HG03280 (cell line): ENCODE data around the gene GABPB2.
A peak's percentile ranks its signal among the peaks of the same experiment; 100 is the strongest.

ENCODE experiments used
- ATAC-seq: cut with Tn5 transposase; IDR thresholded peaks from one replicate; pipeline ENCODE4 v1.9.1; 2021; ENCODE audit warnings: mild to moderate bottlenecking, moderate library complexity; ENCODE audit not compliant: unreplicated experiment

GABPB2 gene

DNA sequence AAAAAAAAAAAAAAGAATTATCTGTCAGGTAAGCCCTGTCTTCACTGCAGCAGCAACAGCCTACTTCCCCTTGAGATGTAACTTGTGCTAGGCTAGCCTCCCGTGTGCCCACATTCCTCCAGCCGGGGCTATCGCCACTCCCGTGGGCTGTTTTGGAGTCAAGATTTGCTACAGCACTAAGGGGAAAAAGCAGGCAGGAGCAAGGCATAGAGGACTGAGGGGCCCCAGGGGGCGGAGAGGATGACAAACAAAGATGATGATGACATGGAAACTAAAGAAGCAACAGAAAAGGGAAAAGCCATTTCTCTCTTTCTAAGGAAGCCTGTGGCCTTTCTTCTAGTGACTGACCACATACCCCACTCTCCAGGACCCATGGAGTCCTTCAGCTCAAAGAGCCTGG, 87.8 kb downstream of the GABPB2 start:
- ATAC-seq, result no peak

DNA sequence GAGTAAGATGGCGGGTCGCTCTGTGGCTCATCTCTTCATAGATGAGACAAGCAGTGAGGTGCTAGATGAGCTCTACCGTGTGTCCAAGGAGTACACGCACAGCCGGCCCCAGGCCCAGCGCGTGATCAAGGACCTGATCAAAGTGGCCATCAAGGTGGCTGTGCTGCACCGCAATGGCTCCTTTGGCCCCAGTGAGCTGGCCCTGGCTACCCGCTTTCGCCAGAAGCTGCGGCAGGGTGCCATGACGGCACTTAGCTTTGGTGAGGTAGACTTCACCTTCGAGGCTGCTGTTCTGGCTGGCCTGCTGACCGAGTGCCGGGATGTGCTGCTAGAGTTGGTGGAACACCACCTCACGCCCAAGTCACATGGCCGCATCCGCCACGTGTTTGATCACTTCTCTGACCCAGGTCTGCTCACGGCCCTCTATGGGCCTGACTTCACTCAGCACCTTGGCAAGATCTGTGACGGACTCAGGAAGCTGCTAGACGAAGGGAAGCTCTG, 88.2 kb downstream of the GABPB2 start:
- ATAC-seq, result no peak

DNA sequence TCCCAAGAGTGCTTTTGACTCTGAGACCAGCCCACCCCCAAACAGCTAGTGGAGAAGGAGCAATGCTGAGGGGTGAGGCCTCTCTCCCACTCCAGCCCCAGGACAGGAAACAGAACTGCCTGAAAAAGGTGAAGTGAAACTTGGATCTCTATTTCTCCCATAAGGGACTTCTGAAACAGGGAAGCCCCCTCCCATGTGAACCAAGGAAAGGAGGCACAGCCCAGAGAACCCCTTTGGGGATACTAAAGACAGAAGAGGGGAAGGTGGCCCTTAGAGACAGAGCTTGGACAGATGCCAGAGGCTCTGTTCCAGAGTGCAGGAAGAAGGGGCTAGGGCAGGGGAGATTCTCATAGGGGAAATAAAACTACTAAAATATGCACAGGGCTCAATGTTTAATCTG, 88.8 kb downstream of the GABPB2 start:
- no peak for ATAC-seq

DNA sequence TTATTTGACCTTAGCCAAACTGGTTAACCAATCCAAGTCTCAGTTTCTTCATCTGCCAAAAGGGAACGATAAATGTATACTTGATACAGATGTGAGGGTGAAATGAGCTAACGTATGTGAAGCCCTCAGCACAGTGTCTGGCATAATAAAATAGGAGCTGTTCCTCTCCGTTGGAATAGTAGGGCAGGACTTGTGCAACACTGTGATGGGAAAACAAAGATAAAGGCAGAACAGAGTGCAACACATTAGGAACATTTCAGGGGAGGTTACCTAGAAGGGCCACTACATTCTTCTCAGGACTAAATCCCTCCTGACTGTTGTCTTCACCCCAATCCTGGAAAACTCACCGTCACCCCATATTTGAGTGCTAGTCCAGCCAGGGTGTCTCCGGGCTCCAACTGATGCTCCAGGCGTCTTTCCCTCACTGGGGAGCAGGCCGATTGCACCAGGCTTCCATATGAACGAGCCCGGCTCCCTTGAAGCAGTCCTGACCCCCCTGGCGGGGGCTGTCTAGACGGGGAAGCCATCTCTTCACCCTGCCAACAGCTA, 94.2 kb downstream of the GABPB2 start:
- no peak for ATAC-seq

DNA sequence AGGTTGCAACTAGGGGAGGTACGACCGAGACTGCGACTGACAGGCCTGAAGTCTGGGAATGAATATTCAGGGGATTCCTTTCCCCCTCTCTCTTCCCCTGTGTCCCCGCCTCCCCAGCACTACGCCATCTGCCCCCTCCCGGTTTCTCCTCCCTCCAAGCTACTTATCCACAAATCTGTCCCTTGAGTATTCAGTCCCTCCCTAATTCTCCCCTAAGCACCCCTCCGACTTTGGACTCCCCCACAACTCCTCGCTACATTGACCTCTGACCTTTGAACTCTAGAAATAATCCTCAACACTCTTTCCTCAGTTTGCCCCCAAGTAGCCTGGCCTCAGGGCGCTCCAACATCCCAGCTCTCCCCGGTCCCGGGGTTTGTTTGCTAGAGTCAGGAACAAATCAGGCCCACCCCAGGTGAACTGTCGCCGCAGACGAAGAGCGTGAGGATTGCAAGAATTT, 94.7 kb downstream of the GABPB2 start:
- ATAC-seq, result peak; percentile 10

DNA sequence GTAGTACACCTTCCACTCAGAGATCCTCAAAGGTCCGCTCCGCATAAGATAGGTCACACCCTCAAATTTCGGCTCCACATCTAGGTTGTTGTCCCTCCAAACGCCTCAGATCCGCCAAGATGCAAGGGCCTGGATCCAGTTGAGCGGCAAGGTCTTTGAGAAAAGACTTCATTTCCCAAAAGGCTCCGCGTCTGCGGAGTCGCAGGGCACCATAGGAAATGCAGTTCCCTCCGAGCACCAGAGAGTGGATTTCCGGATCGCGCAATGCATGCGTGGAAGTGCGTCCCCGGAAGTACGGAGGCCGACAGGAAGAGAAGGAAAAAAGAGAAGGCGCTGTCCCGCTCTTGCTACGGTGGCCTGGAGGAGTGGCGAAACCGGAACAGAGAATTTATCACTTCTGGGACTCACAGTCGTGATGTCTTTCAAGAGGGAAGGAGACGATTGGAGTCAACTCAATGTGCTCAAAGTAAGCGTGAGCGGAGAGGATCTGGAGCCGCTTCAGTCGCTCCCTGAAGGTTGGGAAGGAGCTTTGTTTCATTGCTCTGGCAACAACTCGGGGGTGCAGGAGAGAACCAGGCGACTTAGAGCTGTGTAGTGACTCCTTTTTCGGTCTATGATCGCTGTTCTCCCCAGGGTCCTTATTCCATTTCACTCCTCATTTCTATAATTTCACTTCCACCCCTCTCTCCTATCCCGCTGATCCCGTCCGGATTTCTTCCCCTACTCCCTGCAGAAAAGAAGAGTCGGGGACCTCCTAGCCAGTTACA, 95.4 kb downstream of the GABPB2 start, which contains the start of the genes LYSMD1 and SCNM1:
LYSMD1 (minus strand) TSS at position 165 of the 767 bp plus-strand sequence. CDS start 644 bp downstream, outside the sequence.
SCNM1 (plus strand) TSS at position 407 of the 767 bp plus-strand sequence; CDS start at position 416, 9 bp downstream.
- peak; percentile 93 for ATAC-seq

DNA sequence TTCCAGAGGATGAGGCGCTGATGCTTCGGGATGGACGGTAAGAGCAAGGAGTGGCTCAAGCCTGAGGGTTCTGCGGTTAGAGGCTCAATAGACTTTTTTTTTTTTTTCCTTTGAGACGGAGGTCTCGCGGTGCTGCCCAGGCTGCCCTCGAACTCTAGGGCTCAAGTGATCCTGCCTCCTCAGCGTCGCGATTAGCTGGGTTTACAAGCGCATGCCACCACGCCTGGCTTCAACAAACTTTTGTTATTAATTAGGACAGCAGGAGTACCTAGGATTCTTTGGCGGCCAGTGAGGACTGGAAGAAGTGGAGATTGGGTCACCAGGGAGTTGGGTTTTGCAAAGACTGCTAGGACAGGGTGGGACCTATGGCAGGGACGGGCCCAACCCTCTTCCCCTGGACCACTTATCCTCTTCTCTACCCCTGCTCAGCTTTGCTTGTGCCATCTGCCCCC, 96.0 kb downstream of the GABPB2 start:
- ATAC-seq, result no peak

DNA sequence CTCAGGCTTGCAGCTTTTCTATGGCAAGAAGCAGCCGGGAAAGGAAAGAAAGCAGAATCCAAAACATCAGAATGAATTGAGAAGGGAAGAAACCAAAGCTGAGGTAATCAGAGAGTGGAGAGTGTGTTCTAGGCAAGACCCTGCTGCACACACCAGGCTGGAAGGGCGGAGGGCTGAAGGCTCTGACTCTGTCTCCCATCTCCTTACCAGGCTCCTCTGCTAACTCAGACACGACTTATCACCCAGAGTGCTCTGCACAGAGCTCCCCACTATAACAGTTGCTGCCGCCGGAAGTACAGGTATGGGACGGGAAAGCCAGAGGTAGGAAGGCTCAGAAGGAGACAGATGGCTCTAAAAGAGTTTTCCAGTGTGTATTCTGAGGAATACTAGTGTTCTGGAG, 96.6 kb downstream of the GABPB2 start:
- ATAC-seq, result no peak

DNA sequence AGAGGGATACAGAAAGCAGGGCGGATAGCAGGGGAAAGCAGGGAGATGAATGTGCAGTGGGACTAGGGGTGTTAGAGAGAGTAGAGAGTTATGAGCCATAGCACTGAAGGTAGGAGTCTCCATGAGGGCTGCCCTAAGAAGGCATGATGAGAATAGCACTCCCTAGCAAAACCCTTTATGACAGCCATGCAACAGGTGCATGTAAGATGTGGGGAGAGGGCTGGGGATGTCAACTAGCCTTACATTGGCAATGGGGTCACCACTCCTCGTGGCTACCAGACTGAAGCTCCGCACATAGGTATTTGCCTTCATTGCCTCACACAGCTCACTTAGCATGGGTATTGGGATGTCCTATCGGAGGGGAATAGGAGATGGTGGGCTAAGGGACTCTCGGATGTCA, 100.6 kb downstream of the GABPB2 start:
- no peak for ATAC-seq
